Astrocyte of the hippocampus (primary cell): ENCODE results near the gene GSAP.
A peak's percentile ranks its signal among the peaks of the same experiment; 100 is the strongest.

Experiments used
- DNase-seq: peaks from one replicate; pipeline ENCODE4 v3.0.0; 2011; ENCODE audit warnings: low read depth, low spot score

Gene GSAP

GRCh38 chr7:77409005-77409738 is 7.0 kb downstream of the GSAP start:
- DNase-seq, result peak; percentile 41

- DNase-seq, result no peak
Observed at GRCh38 chr7:77407906-77408305, 8.2 kb downstream of the GSAP start.

- DNase-seq, result no peak
Observed at GRCh38 chr7:77406421-77406820, 9.7 kb downstream of the GSAP start.

- no peak for DNase-seq
Observed at GRCh38 chr7:77404641-77405040, 11.5 kb downstream of the GSAP start.

- no peak for DNase-seq
Observed at GRCh38 chr7:77403957-77404356, 12.2 kb downstream of the GSAP start.

- no peak for DNase-seq
Observed at GRCh38 chr7:77402818-77403217, 13.3 kb downstream of the GSAP start.

GRCh38 chr7:77401002-77401401 is 15.1 kb downstream of the GSAP start:
- DNase-seq, result no peak

GRCh38 chr7:77399816-77400215 is 16.3 kb downstream of the GSAP start:
- no peak for DNase-seq

GRCh38 chr7:77396894-77397547 is 19.1 kb downstream of the GSAP start:
- no peak for DNase-seq

GRCh38 chr7:77395626-77396025 is 20.5 kb downstream of the GSAP start:
- DNase-seq, result no peak

- no peak for DNase-seq
Observed at GRCh38 chr7:77393954-77394353, 22.2 kb downstream of the GSAP start.

- no peak for DNase-seq
Observed at GRCh38 chr7:77393261-77393660, 22.9 kb downstream of the GSAP start.

GRCh38 chr7:77391230-77391629 is 24.9 kb downstream of the GSAP start:
- DNase-seq, result no peak

- DNase-seq, result no peak
Observed at GRCh38 chr7:77388055-77388641, 28.0 kb downstream of the GSAP start.

- DNase-seq, result no peak
Observed at GRCh38 chr7:77386165-77386822, 29.9 kb downstream of the GSAP start.

GRCh38 chr7:77383333-77383740 is 32.8 kb downstream of the GSAP start:
- peak; percentile 53 for DNase-seq

- DNase-seq, result no peak
Observed at GRCh38 chr7:77382532-77382931, 33.6 kb downstream of the GSAP start.

- no peak for DNase-seq
Observed at GRCh38 chr7:77378584-77378983, 37.6 kb downstream of the GSAP start.

GRCh38 chr7:77370606-77371005 is 45.5 kb downstream of the GSAP start:
- no peak for DNase-seq

- no peak for DNase-seq
Observed at GRCh38 chr7:77368974-77369373, 47.2 kb downstream of the GSAP start.

- DNase-seq, result no peak
Observed at GRCh38 chr7:77367976-77368375, 48.2 kb downstream of the GSAP start.

- DNase-seq, result no peak
Observed at GRCh38 chr7:77362905-77363304, 53.2 kb downstream of the GSAP start.
